Activated CD4-positive, alpha-beta T cell treated with anti-CD3 and anti-CD28 coated beads, Interleukin-2, amount 50 U/mL, for 24 hours (primary cell): ENCODE data around the gene LMF1.
"Not testable (repeated sequence)": the region's sequence is repeated elsewhere in the genome, so short reads cannot be mapped to it uniquely, and the experiment has no call there.

ENCODE experiments used
- DNase-seq, 2 donors: peaks; one replicate each; pipeline ENCODE4 v3.0.0-alpha.2; 2020; ENCODE audit warnings: low read depth in 1 of 2, low spot score in 1 of 2

Gene LMF1

GRCh38 chr16:871562-872345 lies 99.0 kb downstream of the LMF1 start:
- DNase-seq: no peak

- DNase-seq: no peak
These were observed 99.8 kb downstream of the LMF1 start for GRCh38 chr16:870856-871561.

GRCh38 chr16:869823-870641 lies 100.8 kb downstream of the LMF1 start:
- DNase-seq: no peak

GRCh38 chr16:868846-869822 lies 101.7 kb downstream of the LMF1 start:
- no peak for DNase-seq

- DNase-seq: no peak
These were observed 102.4 kb downstream of the LMF1 start for GRCh38 chr16:868386-868755.

- no peak for DNase-seq
These were observed 103.1 kb downstream of the LMF1 start for GRCh38 chr16:867421-868385.

GRCh38 chr16:866252-866896 lies 104.4 kb downstream of the LMF1 start:
- no peak for DNase-seq

GRCh38 chr16:865026-865425 lies 105.8 kb downstream of the LMF1 start:
- no peak for DNase-seq

- no peak for DNase-seq
These were observed 109.3 kb downstream of the LMF1 start for GRCh38 chr16:861446-861845.

- no peak for DNase-seq
These were observed 109.9 kb downstream of the LMF1 start for GRCh38 chr16:860891-861290.

GRCh38 chr16:858971-859370 lies 111.8 kb downstream of the LMF1 start:
- not testable (repeated sequence) for DNase-seq

GRCh38 chr16:858441-858840 lies 112.3 kb downstream of the LMF1 start:
- DNase-seq: not testable (repeated sequence)

- DNase-seq: no peak
These were observed 114.0 kb downstream of the LMF1 start for GRCh38 chr16:856811-857210.

GRCh38 chr16:856101-856500 lies 114.7 kb downstream of the LMF1 start:
- no peak for DNase-seq

- no peak for DNase-seq
These were observed 115.3 kb downstream of the LMF1 start for GRCh38 chr16:855471-855870.

GRCh38 chr16:854808-855410 lies 115.9 kb downstream of the LMF1 start:
- DNase-seq: no peak

GRCh38 chr16:853981-854807 lies 116.6 kb downstream of the LMF1 start:
- no peak for DNase-seq

- DNase-seq: no peak
These were observed 117.5 kb downstream of the LMF1 start for GRCh38 chr16:853306-853705.
